Psoas muscle (tissue), 8 donors: ENCODE data around the gene TXNDC2. TPM values are rescaled to one million over a fixed set of nuclear protein-coding genes. Genes with fewer than 3 reads are reported as not detected.

Experiments used
- ATAC-seq, 4 donors: fragments of 200-7000 bp; cut with Tn5 transposase; one replicate each; pipeline ENCODE4 v1.9.1; 2020; ENCODE audit warnings: moderate library complexity in 3 of 4, mild to moderate bottlenecking in 2 of 4
- DNase-seq, 2 donors: peaks; one replicate each; pipeline ENCODE4 v3.0.0-alpha.2; 2020
- H3K27ac ChIP-seq: fragments of 200-600 bp; one replicate; pipeline ENCODE4 v1.8.0; 2022
- H3K27me3 ChIP-seq, 3 donors: fragments of 200-600 bp in 1 of 3; one replicate each; pipeline versions ENCODE4 v1.6.1 to v1.8.0; 2013 to 2022; ENCODE audit warnings: low read length in 2 of 3, mild to moderate bottlenecking in 2 of 3, moderate library complexity in 1 of 3; ENCODE audit not compliant: insufficient read depth in 3 of 3
- H3K36me3 ChIP-seq, 2 donors: fragments of 200-600 bp in 1 of 2; one replicate each; pipeline versions ENCODE4 v1.6.1 to v1.8.0; 2013 to 2022; ENCODE audit warnings: low read depth in 1 of 2, mild to moderate bottlenecking in 1 of 2, moderate library complexity in 1 of 2; ENCODE audit not compliant: insufficient read depth in 1 of 2
- H3K4me1 ChIP-seq: fragments of 200-600 bp; one replicate; pipeline ENCODE4 v1.8.0; 2022
- H3K4me3 ChIP-seq: fragments of 200-600 bp; one replicate; pipeline ENCODE4 v1.8.0; 2022; ENCODE audit warnings: mild to moderate bottlenecking
- H3K9me3 ChIP-seq: fragments of 200-600 bp; one replicate; pipeline ENCODE4 v1.8.0; 2022
- CTCF ChIP-seq: fragments of 200-600 bp; IDR thresholded peaks from one replicate; pipeline ENCODE4 v1.8.0; 2022; ENCODE audit warnings: antibody characterized with exemption
- WGBS, 3 donors: extraction: QIAGEN DNeasy Blood & Tissue Kit; methylation state at CpG; one replicate each; pipeline versions ENCODE4 v1.1.6 to v1.1.7; 2013; 5-methylcytosine and 5-hydroxymethylcytosine counted together
- intact Hi-C, 2 donors: fragments of 100-400 bp; cut with DNase I; formaldehyde crosslinking; loops; one replicate each; pipeline versions ENCODE4 v1.11.0 to v1.14.2; 2022
- polyA plus RNA-seq, 3 donors: library from polyadenylated mRNA; stranded (reverse); fragments of 200-250 nt; gene quantifications; one replicate each; pipeline ENCODE4 v1.2.3, GENCODE V29; 2013
- total RNA-seq, 4 donors: library from RNA; stranded (reverse); fragmentation: NEBNext Ultra II Directional in 2 of 4; extraction: Animal tissue kit (Norgen Biotek cat#: 25700) in 2 of 4; gene quantifications; one replicate each; pipeline versions ENCODE4 v1.2.1 to v1.2.4, GENCODE V29; 2021 to 2023
- donor health status: healthy with polysubstance abuse.
- donor health status: DM: no; HTN: no; CAD: no; lungs with moderate emphysema.
- donor health status: Bipolar disorder and iron deficiency.
- donor health status: healthy.
- donor health status: DM: yes; HTN: yes; CAD: no.
- donor health status: DM: no; HTN: no; CAD: no.
- donor health status: DM: no; HTN: no; CAD: no.
- donor health status: DM: yes; HTN: yes; CAD: no.

TXNDC2 gene
- total and polyA plus RNA-seq, 7 donors, result 0.04 to 0.19 TPM; not detected in 5

- ATAC-seq (peak; percentile 26 to 69 (median 40)), DNase-seq (no peak)
- no peaks in the 10 kb centered on the region for H3K9me3 ChIP-seq
- H3K27ac ChIP-seq, result peak overlapping the region; percentile 93
- intact Hi-C loops, result loop anchor here in 1 of 2 donors (2.0 kb wide), 1 partner anchor 66 kb away; the partner anchor contains the start of gene VAPA
- peaks cover 36% of the 10 kb centered on the region for H3K4me1 ChIP-seq
- H3K27me3 ChIP-seq, result no peaks in the 10 kb centered on the region
- peak overlapping the region; percentile 55 for H3K4me3 ChIP-seq
- TF ChIP-seq CTCF, result no peak
- H3K36me3 ChIP-seq, result no peaks in the 10 kb centered on the region
- 34 to 61% (median 40%) methylated on average over 5 of the region's 5 CpGs for WGBS, 3 donors
Observed at GRCh38 chr18:9848170-9848879, 37.4 kb upstream of the TXNDC2 start.

GRCh38 chr18:9849407-9850283 lies 36.1 kb upstream of the TXNDC2 start:
- 22 to 45% (median 32%) methylated on average over 18 of the region's 18 CpGs for WGBS, 3 donors
- Histone ChIP-seq H3K27ac (peak overlapping the region; percentile 93), H3K9me3 (no peaks in the 10 kb centered on the region), H3K27me3 (no peaks in the 10 kb centered on the region), H3K4me1 (peaks cover 36% of the 10 kb centered on the region), H3K36me3 (no peaks in the 10 kb centered on the region), H3K4me3 (peak overlapping the region; percentile 55)
- intact Hi-C loops, result loop anchor here (2.0 to 5.0 kb wide), 2 partner anchors 63 to 65 kb away; partner anchors contain the start of gene VAPA (in 2 of the 2)
- TF ChIP-seq CTCF, result no peak
- ATAC-seq, result peak; percentile 97 to 100 (median 98)
- peak; percentile 72 to 90 for DNase-seq

GRCh38 chr18:9850309-9850708 lies 35.5 kb upstream of the TXNDC2 start:
- no peaks in the 10 kb centered on the region for H3K27me3 ChIP-seq

GRCh38 chr18:9851511-9851910 lies 34.3 kb upstream of the TXNDC2 start:
- intact Hi-C loops, result loop anchor here in 1 of 2 donors (5.0 kb wide), 1 partner anchor 61 kb away; the partner anchor contains the start of gene VAPA
- Histone ChIP-seq H3K27me3 (no peaks in the 10 kb centered on the region), H3K36me3 (no peaks in the 10 kb centered on the region), H3K9me3 (no peaks in the 10 kb centered on the region), H3K27ac (no peak overlapping the region), H3K4me3 (no peak overlapping the region), H3K4me1 (peaks cover 32% of the 10 kb centered on the region)
- DNase-seq (no peak), ATAC-seq (no peak)
- 82 to 88% (median 85%) methylated on average over 2 of the region's 2 CpGs for WGBS, 3 donors
- no peak for TF ChIP-seq CTCF

More at GRCh38 chr18:9850309-9850708, 35.5 kb upstream of the TXNDC2 start:
- intact Hi-C loops, result loop anchor here in 1 of 2 donors (5.0 kb wide), 1 partner anchor 62 kb away; the partner anchor contains the start of gene VAPA
- peaks cover 36% of the 10 kb centered on the region for H3K4me1 ChIP-seq
- DNase-seq (no peak), ATAC-seq (no peak)
- peak overlapping the region; percentile 93 for H3K27ac ChIP-seq
- H3K36me3 ChIP-seq, result no peaks in the 10 kb centered on the region
- H3K4me3 ChIP-seq, result peak overlapping the region; percentile 55
- TF ChIP-seq CTCF, result no peak
- H3K9me3 ChIP-seq, result no peaks in the 10 kb centered on the region
- WGBS, 3 donors, result 77 to 84% (median 78%) methylated on average over 3 of the region's 3 CpGs
